Germinal center (tissue), 1 donor: ENCODE results near the gene FBL.
"Not testable (repeated sequence)": the region's sequence is repeated elsewhere in the genome, so short reads cannot be mapped to it uniquely, and the experiment has no call there.

Experiments used
- DNase-seq: peaks from one replicate; pipeline ENCODE4 v3.0.0; 2012; ENCODE audit warnings: mixed read lengths, low spot score

FBL gene

GRCh38 chr19:39845933-39846677 is at the start of gene FBL:
TSS of gene FBL (minus strand) at chr19:39846379. CDS start at chr19:39846300, 79 bp downstream.
- DNase-seq: peak; percentile 99

- DNase-seq: not testable (repeated sequence)
These were observed 48.9 kb upstream of the FBL start for GRCh38 chr19:39895096-39895495.

- DNase-seq: not testable (repeated sequence)
These were observed 48.0 kb upstream of the FBL start for GRCh38 chr19:39894236-39894606.

- DNase-seq: not testable (repeated sequence)
These were observed 47.4 kb upstream of the FBL start for GRCh38 chr19:39893366-39894235.

- not testable (repeated sequence) for DNase-seq
These were observed 46.3 kb upstream of the FBL start for GRCh38 chr19:39892506-39892902.

GRCh38 chr19:39891660-39892505 is 45.7 kb upstream of the FBL start:
- DNase-seq: not testable (repeated sequence)

- no peak for DNase-seq
These were observed 44.8 kb upstream of the FBL start for GRCh38 chr19:39890755-39891551.

- DNase-seq: not testable (repeated sequence)
These were observed 43.9 kb upstream of the FBL start for GRCh38 chr19:39889872-39890754.

- not testable (repeated sequence) for DNase-seq
These were observed 41.3 kb upstream of the FBL start for GRCh38 chr19:39887456-39887951.

GRCh38 chr19:39885821-39886554 is 39.8 kb upstream of the FBL start:
- not testable (repeated sequence) for DNase-seq

GRCh38 chr19:39884721-39885120 is 38.5 kb upstream of the FBL start:
- not testable (repeated sequence) for DNase-seq

GRCh38 chr19:39882645-39883044 is 36.5 kb upstream of the FBL start:
- not testable (repeated sequence) for DNase-seq

- not testable (repeated sequence) for DNase-seq
These were observed 35.4 kb upstream of the FBL start for GRCh38 chr19:39881495-39882110.

GRCh38 chr19:39880241-39880640 is 34.1 kb upstream of the FBL start:
- not testable (repeated sequence) for DNase-seq

GRCh38 chr19:39879796-39880195 is 33.6 kb upstream of the FBL start:
- not testable (repeated sequence) for DNase-seq

- DNase-seq: not testable (repeated sequence)
These were observed 32.7 kb upstream of the FBL start for GRCh38 chr19:39878866-39879265.

- no peak for DNase-seq
These were observed 32.2 kb upstream of the FBL start for GRCh38 chr19:39878398-39878797.

- DNase-seq: not testable (repeated sequence)
These were observed 31.8 kb upstream of the FBL start for GRCh38 chr19:39877982-39878381.

GRCh38 chr19:39877488-39877887 is 31.3 kb upstream of the FBL start:
- not testable (repeated sequence) for DNase-seq
